ENCODE measurements around the gene ITPK1.
"Not testable (repeated sequence)": the region's sequence is repeated elsewhere in the genome, so short reads cannot be mapped to it uniquely, and the experiment has no call there.

The ITPK1 gene

GRCh38 chr14:93128725-93129459 lies 13.2 kb upstream of the ITPK1 start:
- DNase-seq: no peak

DNA sequence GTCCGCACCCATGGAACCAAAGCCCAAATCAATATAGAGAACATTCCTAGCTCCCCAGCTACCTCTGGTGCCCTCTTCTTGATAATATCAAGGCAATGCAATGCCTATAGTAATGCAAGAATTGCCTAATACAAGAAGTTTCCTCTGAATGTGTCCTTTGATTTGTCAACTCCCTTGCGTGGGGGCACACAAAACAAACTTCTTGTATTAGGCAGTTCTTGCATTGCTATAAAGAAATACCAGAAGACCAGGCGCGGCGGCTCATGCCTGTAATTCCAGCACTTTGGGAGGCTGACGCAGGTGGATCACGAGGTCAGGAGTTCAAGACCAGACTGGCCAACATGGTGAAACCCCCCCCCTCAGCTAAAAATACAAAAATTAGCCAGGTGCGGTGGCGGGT lies 10.4 kb upstream of the ITPK1 start:
- no peak for DNase-seq

GRCh38 chr14:93122826-93123225 lies 7.1 kb upstream of the ITPK1 start:
- no peak for DNase-seq

DNA sequence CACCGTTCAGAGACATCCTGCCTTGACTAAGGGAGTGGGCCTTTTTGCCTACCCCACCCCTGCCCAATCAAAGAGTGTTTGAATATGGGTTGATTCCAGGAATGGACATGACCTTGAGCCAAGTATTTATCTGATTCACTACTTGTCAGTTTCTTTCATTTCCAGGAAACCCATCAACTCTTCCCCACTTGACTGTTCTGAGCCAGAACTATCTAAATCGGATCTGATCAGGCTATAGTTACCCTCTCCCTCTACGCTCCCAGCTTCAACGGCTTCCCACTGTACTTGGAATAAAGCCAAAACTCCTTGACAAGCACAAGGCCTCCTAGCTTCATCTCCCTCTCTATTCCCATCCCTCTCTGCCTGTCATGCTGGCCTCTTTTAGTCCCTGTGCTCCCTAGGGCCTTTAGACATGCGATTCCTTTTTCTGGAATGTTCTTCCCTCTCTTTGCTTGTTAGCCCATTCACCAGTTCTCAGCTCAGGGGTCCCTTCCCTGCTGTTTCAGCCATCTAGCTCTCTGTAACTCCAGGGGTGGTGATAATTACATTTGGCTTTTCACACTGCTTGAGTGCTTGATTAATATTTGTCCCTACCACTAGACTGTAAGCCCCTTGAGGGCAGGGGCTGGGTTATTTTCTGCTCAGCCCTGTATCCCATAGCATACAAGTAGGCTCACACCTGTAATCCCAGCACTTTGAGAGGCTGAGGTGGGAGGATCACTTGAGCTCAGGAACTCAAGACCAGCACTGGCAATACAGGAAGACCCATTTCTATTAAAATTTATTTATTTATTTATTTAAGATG lies 5.5 kb upstream of the ITPK1 start:
- DNase-seq: no peak

GRCh38 chr14:93120517-93120916 lies 4.8 kb upstream of the ITPK1 start:
- DNase-seq: no peak

DNA sequence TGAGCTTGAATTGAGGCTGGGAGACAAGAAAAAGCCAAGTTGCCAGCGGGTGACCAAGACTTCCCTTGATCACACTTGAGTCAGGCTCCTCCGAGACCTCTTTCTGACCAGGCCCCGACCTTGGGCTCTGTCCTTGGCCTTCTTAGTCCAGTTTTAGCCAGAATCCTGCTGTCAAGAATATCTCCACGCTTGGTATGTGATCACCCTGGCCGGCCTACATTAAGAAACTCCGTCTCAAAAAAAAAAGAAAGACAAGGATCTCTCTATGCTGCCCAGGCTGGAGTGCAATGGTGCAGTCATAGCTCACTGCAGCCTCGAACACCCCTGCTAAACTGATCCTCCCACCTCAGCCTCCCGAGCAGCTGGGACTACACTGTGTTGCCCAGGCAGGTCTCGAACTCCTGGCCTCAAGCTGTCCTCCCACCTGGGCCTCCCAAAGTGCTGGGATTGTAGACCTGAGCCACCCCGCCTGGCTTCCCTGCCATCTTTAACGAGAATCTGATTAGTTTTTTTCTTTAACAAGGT lies 1.0 kb upstream of the ITPK1 start:
- DNase-seq: no peak

DNA sequence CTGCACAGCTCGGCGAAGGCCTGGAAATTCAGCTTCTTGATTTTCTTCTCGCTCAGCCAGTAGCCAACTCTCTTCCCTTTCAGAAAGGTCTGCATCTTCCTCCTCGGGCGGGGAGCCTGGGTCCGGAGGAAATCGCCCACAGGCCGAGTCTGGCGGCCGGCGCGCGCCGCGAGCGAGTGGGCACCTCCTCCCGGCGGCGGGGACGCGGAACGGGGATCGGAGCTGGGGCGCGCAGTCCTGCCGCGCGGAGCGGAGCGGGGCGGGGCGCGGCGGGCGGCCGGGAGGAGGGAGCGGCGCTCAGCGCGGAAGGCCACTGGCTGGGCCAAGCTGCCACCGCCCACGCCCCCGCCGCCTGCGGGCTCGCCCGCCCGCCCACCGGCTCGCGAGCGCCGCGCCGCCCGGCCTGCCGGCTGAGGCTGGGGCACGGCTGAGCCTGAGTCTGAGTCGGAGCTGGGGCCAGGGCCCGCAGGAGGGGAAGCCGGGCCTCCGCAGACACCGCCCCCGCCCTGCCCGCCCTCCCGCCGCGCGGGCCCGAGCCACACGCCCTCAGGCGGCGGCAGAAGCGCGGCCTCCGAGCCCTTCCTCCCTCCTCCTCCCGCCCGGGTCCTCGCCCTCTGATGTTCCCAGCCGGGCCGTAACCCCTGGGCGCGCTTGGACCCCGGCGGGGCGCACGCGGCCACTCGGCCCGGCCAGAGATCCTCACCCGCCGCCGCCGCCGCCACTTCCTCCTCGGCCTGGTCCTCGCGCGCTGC lies 480 bp downstream of the ITPK1 start:
- peak; percentile 86 for DNase-seq

GRCh38 chr14:93114713-93115068 lies 1.0 kb downstream of the ITPK1 start:
- no peak for DNase-seq

- no peak for DNase-seq
Observed at GRCh38 chr14:93114068-93114710, 1.5 kb downstream of the ITPK1 start.

GRCh38 chr14:93113678-93114067 lies 2.1 kb downstream of the ITPK1 start:
- DNase-seq: no peak

GRCh38 chr14:93112891-93113677 lies 2.6 kb downstream of the ITPK1 start:
- peak; percentile 69 for DNase-seq

DNA sequence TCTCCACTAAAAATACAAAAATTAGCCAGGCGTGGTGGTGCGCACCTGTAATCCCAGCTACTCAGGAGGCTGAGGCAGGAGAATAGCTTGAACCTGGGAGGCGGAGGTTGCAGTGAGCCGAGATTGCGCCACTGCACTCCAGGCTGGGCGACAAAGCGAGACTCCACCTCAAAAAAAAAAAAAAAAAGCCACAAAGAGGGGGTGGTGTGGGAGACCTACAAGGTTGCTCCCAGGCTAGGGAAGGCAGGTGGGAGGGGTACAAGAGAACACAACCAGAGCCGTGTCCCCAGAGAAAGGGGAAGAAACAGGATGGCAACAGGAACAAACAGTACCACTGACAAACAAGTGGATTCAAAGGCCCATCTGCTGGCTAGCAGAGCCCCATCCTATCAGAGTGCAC lies 4.2 kb downstream of the ITPK1 start:
- DNase-seq: peak; percentile 10

- DNase-seq: no peak
Observed at GRCh38 chr14:93110856-93111419, 4.8 kb downstream of the ITPK1 start.

DNA sequence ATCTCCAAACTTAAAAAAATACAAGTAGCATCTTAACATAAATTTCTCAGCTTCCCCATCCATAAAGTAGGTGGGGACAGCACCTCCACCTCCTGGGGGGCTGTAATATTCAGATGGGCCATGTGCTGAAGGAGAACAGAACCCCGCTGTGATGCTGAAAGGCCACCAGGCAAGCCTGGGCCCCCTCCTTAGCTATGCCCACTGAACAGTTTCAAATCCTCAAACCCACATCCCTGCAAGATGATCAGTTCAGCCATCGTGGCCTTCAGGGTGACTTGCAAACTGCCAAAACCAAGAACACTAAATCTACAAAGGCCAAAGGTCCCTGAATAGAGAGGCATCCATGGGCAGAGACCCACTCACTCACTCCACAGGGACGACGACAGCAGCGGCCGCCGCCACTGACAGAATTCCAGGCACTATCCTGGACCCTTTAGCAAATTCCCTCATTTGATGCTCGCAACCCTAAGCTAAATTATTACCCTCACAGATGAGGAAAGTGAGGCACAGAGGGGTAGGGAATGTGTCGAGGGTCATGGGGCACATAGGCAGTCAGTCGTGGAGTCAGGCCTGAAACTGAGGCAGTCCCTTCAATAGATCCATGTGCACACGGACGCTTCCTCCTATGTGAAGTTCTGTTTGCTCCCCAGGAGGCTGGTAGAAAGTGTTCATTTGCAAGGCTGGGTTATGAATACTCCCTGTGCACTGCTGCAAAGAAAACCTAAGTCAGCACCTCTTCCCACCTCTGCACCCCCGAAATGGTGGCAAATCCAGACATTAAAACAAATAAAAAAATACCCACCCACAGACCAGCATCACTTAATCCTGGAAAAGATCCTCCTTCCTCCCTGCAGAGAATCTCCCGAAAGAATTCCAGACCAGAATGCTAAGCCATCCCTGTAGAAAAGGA lies 5.9 kb downstream of the ITPK1 start:
- DNase-seq: no peak

DNA sequence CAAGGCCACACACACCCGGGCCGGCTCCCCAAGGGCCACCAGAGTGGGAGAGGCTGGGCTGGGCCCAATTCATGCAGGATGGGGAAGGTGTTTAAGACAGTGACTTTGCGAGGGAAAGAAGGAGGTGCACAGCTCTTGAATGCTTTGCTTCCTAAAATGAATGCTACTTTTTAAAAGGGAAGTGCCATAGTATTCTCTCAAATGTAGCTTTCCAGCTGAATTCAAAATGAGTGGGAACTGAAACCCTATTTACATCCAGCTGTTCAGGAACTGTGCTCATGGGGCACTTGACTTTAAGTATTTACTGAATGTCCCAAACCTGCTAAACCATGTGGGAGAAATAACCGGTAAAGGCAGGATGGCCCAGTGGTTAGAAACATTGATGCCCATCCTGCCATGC lies 7.6 kb downstream of the ITPK1 start:
- DNase-seq: no peak

- DNase-seq: no peak
Observed at GRCh38 chr14:93107453-93107852, 8.3 kb downstream of the ITPK1 start.

- no peak for DNase-seq
Observed at GRCh38 chr14:93106541-93107156, 9.1 kb downstream of the ITPK1 start.

GRCh38 chr14:93105856-93106255 lies 9.9 kb downstream of the ITPK1 start:
- not testable (repeated sequence) for DNase-seq

DNA sequence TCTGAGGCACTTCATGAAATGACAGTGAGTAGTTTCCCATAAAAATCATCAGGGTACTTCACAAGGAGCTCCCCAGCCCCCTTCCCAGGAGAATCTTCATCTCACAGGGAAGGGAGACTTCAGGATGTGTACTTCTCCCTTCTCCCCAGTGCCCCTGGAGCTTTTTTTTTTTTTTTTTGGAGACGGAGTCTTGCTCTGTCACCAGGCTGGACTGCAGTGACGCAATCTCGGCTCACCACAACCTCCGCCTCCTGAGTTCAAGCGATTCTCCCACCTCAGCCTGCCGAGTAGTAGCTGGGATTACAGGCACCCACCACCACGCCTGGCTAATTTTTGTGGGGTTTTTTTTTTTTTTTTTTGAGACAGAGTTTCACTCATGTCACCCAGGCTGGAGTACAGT lies 10.4 kb downstream of the ITPK1 start:
- DNase-seq: no peak

DNA sequence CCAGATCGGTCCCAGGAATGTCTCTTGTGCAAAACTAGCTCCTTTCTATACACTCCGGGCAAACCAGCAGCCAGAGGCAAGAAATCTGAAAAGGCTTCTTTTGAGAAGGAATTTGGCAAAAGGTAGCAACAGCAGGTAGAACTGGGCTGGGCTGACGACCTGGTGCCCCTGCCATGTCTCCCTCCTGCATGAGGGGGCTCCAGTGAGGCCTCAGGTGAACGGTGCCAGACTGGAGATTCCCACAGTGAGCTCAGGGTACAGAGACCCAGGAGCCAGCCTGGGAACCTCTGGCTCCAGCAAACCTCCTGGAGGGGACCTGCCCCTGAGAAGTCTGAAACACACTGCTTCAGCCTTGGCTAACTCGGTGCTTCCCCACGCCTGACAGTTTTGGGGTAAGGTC lies 10.8 kb downstream of the ITPK1 start:
- peak; percentile 27 for DNase-seq

All from NCI-H146 (cell line).